Thoracic aorta (tissue), 2 donors: ENCODE data around the gene GPRASP2. TPM values are rescaled to one million over a fixed set of nuclear protein-coding genes. Genes with fewer than 3 reads are reported as not detected.

Experiments
- ATAC-seq: fragments of 150-250 bp; one replicate; pipeline ENCODE4 v1.8.0; 2017; ENCODE audit warnings: low read depth; ENCODE audit not compliant: insufficient number of reproducible peaks, low FRiP score
- DNase-seq: peaks from one replicate; pipeline ENCODE4 v3.0.0-alpha.2; 2020; ENCODE audit warnings: low spot score
- H3K27ac ChIP-seq, 2 donors: fragments of 200-600 bp; sonication (generic); 1 replicate in 1 of 2; 2 replicates in 1 of 2; pipeline ENCODE4 v1.5.1; 2016; ENCODE audit warnings: mild to moderate bottlenecking in 2 of 2, moderate library complexity in 2 of 2
- H3K27me3 ChIP-seq: fragments of 200-600 bp; sonication (generic); replicated peaks from 2 replicates; pipeline ENCODE4 v1.6.0; 2016; ENCODE audit warnings: mild to moderate bottlenecking; ENCODE audit not compliant: insufficient read depth
- H3K36me3 ChIP-seq: fragments of 200-600 bp; sonication (generic); one replicate; pipeline ENCODE4 v1.5.1; 2016
- H3K4me1 ChIP-seq, 2 donors: fragments of 200-600 bp; sonication (generic); 1 replicate in 1 of 2; 2 replicates in 1 of 2; pipeline versions ENCODE4 v1.5.1 to v1.6.0; 2016; ENCODE audit warnings: low read depth in 2 of 2, mild to moderate bottlenecking in 1 of 2; ENCODE audit not compliant: control insufficient read depth in 1 of 2
- H3K4me3 ChIP-seq: fragments of 200-600 bp; sonication (generic); 2 replicates; pipeline ENCODE4 v1.5.1; 2016; ENCODE audit warnings: mild to moderate bottlenecking
- H3K9me3 ChIP-seq: fragments of 200-600 bp; sonication (generic); 2 replicates; pipeline ENCODE4 v1.5.1; 2016
- CTCF ChIP-seq: fragments of 200-600 bp; sonication (generic); IDR thresholded peaks from one replicate; pipeline ENCODE4 v1.5.1; 2019; ENCODE audit warnings: antibody characterized with exemption
- total RNA-seq, 2 donors: library from RNA; depleted of rRNA; stranded (reverse); fragments of >200 nt; gene quantifications; one replicate each; pipeline versions ENCODE4 v1.1.0 to v1.2.3, GENCODE V29; 2016

Gene GPRASP2
- total RNA-seq, 2 donors from 2014 or later = 4.7 to 8.1 TPM

DNA sequence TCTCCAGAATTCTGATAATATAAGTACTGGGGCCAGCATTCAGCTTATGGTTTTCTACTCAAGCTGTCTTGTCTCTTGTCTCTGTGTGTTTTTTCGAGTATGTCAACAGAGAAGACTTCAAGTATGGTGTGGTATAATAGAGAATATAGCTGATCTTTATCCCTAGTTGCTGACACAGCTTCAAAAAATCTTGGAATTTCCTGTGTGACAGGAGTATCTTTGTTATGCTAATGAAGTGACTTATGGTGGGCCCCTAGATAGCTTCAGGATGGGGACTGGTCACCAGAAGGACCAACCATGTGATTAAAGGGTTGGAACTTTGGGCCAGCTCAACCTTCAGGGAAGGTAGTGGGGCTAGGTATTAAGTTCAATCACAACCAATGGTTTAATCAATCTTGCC, 11.2 kb downstream of the GPRASP2 start:
- no peaks in the 10 kb centered on the region for H3K27me3 ChIP-seq
- H3K4me3 ChIP-seq = no peak overlapping the region
- no peaks in the 10 kb centered on the region for H3K36me3 ChIP-seq
- DNase-seq (no peak), ATAC-seq (no peak)
- TF ChIP-seq CTCF = no peak
- H3K27ac ChIP-seq = no peak overlapping the region
- H3K4me1 ChIP-seq = no peaks in the 10 kb centered on the region
- H3K9me3 ChIP-seq = no peaks in the 10 kb centered on the region

- Histone ChIP-seq H3K27ac (no peak overlapping the region), H3K27me3 (no peaks in the 10 kb centered on the region), H3K4me3 (no peak overlapping the region), H3K9me3 (no peaks in the 10 kb centered on the region), H3K36me3 (no peaks in the 10 kb centered on the region), H3K4me1 (no peaks in the 10 kb centered on the region)
- ATAC-seq = no peak
- no peak for DNase-seq
- no peak for TF ChIP-seq CTCF
These were observed 15.5 kb downstream of the GPRASP2 start for GRCh38 chrX:102727761-102728160.

DNA sequence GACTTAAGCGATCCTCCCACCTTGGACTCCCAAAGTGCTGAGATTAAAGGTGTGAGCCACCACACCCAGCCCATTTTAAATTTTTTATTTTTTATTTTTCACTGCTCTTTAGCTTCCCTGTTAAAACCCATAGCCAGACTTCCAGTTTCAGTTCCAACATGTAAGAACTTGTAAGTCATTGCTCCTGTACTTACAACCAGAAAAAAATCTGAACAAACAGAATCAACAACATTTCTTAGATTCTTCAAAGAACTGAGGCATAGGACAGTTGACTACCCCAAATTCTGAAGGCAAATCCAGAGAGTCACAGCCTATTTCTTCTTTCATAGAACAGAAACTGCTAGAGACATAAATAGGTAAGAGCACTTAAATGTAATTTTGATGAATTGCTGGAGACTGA, 16.4 kb downstream of the GPRASP2 start:
- Histone ChIP-seq H3K9me3 (no peaks in the 10 kb centered on the region), H3K27ac (no peak overlapping the region), H3K4me1 (no peaks in the 10 kb centered on the region), H3K27me3 (no peaks in the 10 kb centered on the region), H3K4me3 (no peak overlapping the region), H3K36me3 (no peaks in the 10 kb centered on the region)
- ATAC-seq (no peak), DNase-seq (no peak)
- TF ChIP-seq CTCF = no peak

DNA sequence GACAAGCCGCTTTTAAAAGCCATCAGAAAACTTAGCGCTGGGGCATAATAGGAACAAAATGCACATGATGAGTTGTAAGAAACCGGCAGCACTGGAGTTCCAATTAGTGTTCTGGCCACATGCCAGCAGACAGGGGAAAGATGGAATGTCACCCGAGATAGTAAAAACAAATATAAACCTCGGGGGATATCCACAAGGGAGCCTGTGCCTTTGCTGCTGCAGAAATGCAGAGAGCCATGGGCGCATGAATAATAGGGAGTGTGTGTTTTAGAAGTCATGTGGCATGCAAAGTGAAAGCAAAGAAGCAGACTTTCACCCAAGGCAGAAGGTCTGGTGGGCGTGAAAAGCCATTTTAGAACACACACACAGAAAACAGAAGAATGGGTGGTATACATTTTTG, 27.4 kb downstream of the GPRASP2 start:
- ATAC-seq (no peak), DNase-seq (no peak)
- no peak overlapping the region for H3K4me3 ChIP-seq
- H3K9me3 ChIP-seq = no peaks in the 10 kb centered on the region
- no peak overlapping the region for H3K27ac ChIP-seq
- H3K36me3 ChIP-seq = no peaks in the 10 kb centered on the region
- H3K4me1 ChIP-seq = no peaks in the 10 kb centered on the region
- H3K27me3 ChIP-seq = no peaks in the 10 kb centered on the region
- no peak for TF ChIP-seq CTCF

GRCh38 chrX:102744307-102744706, 32.1 kb downstream of the GPRASP2 start:
- no peak for ATAC-seq
- H3K27ac ChIP-seq = no peak overlapping the region
- no peaks in the 10 kb centered on the region for H3K9me3 ChIP-seq
- H3K27me3 ChIP-seq = no peaks in the 10 kb centered on the region
- H3K4me1 ChIP-seq = no peaks in the 10 kb centered on the region
- no peak for TF ChIP-seq CTCF
- no peak overlapping the region for H3K4me3 ChIP-seq
- DNase-seq = no peak
- no peaks in the 10 kb centered on the region for H3K36me3 ChIP-seq
